Ishikawa (cell line): ENCODE results near the gene EFNA2.
A peak's percentile ranks its signal among the peaks of the same experiment; 100 is the strongest.

ENCODE experiments used
- CEBPB ChIP-seq: IDR thresholded peaks from 2 replicates; pipeline ENCODE4 v1.6.1; 2012
- CREB1 ChIP-seq: IDR thresholded peaks from 2 replicates; pipeline ENCODE4 v1.6.1; 2012; ENCODE audit warnings: low read depth
- EGR1 ChIP-seq: IDR thresholded peaks from 2 replicates; pipeline ENCODE4 v1.6.1; 2012
- EP300 ChIP-seq: IDR thresholded peaks from 2 replicates; pipeline ENCODE4 v1.6.1; 2012; ENCODE audit warnings: borderline replicate concordance
- FOXM1 ChIP-seq: IDR thresholded peaks from 2 replicates; pipeline ENCODE4 v1.6.1; 2012; ENCODE audit warnings: low read depth, borderline replicate concordance
- NFIC ChIP-seq: IDR thresholded peaks from 2 replicates; pipeline ENCODE4 v1.6.1; 2012
- RAD21 ChIP-seq: IDR thresholded peaks from 2 replicates; pipeline ENCODE4 v1.6.1; 2012; ENCODE audit warnings: low read depth
- REST ChIP-seq: IDR thresholded peaks from 2 replicates; pipeline ENCODE4 v1.6.1; 2012; ENCODE audit warnings: low read depth, mild to moderate bottlenecking
- TAF1 ChIP-seq: IDR thresholded peaks from 2 replicates; pipeline ENCODE4 v1.6.1; 2012; ENCODE audit warnings: low read depth, mild to moderate bottlenecking
- TCF12 ChIP-seq: IDR thresholded peaks from 2 replicates; pipeline ENCODE4 v1.6.1; 2012; ENCODE audit warnings: low read depth
- TEAD4 ChIP-seq: IDR thresholded peaks from 2 replicates; pipeline ENCODE4 v1.6.1; 2012
- USF1 ChIP-seq: IDR thresholded peaks from 2 replicates; pipeline ENCODE4 v1.6.1; 2012
- YY1 ChIP-seq: IDR thresholded peaks from 2 replicates; pipeline ENCODE4 v1.6.1; 2012; ENCODE audit warnings: low read depth
- ZBTB7A ChIP-seq: IDR thresholded peaks from 2 replicates; pipeline ENCODE4 v1.6.1; 2012; ENCODE audit warnings: low read depth
- TF ChIP-seq, protein P1 (sequence below): IDR thresholded peaks from 2 replicates; pipeline ENCODE4 v1.6.1; 2012

The EFNA2 gene

DNA sequence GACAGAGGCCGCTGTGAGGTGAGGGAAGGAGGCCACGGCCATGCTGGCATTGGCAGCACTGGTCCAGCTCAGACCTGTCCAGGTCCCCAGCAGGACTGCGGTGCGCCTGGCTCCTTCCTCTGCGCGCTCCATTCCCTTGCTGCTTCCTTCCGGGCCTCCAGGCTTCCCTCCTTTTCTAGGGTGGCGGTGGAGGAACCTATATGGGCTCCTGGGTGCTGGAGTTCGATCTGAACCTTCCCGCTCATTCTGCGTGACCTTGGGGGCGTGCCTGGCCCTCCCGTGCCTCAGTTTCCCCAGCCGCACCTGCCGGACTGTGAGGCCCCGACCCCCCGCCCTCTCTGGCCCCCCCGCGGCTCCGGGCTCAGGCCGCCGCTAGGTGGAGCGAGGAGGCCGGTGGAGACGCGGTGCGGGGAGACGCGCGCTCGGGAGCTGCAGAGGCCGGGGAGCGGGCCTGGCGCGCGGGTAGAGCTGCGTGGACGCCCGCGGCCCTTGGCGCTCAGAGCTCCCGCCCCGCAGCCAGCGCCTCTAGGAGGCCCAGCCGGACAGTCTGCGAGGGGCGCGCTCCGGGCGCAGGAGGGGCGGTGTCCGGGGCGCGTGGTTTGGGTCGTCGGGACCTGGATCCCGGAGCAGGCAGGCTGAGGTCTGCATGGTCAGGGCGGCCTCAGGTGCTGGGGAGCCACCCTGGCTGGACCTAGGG is 29.9 kb downstream of the EFNA2 start:
- 0 out of 2 replicates have a peak, but pooled peaks have one; percentile 46 for TF ChIP-seq ZBTB7A
- TF ChIP-seq TEAD4: no peak
- peak; percentile 72 for TF ChIP-seq RAD21

DNA sequence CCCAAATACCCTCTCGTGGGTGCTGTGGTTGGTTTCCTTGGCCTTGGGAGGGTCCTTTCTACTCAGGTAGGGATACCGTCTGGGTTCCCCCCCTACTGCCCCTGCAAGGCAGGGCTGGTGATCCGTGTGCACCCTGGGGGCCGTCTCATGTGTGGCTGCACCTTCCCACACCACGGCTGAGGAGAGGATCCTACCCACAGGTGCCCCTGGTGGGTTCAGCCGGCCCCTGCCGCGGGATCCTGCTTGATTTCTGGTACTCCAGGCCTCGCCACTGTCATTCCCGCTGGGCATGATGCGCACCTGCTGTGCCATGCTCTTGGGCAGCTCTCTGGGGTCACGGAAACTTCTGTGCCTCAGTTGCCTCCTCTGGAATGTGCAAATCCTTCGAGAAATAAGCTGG is 30.8 kb downstream of the EFNA2 start:
- TF ChIP-seq TCF12: no peak
- TF ChIP-seq CREB1: no peak
- TF ChIP-seq TAF1: no peak
- TF ChIP-seq, protein P1, sequence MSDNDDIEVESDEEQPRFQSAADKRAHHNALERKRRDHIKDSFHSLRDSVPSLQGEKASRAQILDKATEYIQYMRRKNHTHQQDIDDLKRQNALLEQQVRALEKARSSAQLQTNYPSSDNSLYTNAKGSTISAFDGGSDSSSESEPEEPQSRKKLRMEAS: no peak
- TF ChIP-seq RAD21: no peak
- no peak for TF ChIP-seq EGR1
- TF ChIP-seq EP300: no peak
- no peak for TF ChIP-seq TEAD4
- TF ChIP-seq YY1: no peak
- TF ChIP-seq NFIC: no peak
- no peak for TF ChIP-seq REST
- TF ChIP-seq ZBTB7A: no peak

DNA sequence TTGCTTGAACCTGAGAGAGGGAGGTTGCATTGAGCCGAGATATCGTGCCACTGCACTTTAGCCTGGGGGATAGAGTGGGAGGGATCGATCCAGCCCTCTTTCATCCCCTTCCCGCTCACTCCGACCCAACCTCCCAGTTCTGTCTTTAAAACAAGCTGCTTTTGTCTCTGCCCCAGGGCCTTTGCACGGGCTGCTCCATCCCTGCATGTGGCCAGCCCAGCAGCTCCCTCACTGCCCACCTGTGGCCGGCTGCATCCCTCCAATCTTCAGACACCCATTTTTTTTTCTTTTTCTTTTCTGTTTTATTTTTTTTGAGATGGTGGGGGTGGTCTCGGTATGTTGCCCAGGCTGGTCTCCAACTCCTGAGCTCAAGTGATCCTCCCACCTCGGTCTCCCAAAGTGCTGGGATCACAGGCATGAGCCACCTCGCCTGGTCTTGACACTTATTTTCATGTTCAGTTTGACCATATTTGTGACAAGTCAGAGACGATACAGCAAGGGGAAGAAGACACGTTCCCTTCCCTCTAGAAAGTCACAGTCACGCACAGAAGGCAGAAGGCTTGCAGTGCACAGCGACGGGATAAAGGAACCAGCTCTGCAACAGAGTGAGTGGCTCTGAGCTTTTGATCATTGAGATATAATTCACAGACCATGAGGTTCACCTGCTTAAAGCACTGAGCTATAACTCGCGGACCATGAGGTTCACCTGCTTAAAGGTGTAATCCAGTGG is 31.8 kb downstream of the EFNA2 start:
- TF ChIP-seq EGR1: no peak
- TF ChIP-seq NFIC: no peak

DNA sequence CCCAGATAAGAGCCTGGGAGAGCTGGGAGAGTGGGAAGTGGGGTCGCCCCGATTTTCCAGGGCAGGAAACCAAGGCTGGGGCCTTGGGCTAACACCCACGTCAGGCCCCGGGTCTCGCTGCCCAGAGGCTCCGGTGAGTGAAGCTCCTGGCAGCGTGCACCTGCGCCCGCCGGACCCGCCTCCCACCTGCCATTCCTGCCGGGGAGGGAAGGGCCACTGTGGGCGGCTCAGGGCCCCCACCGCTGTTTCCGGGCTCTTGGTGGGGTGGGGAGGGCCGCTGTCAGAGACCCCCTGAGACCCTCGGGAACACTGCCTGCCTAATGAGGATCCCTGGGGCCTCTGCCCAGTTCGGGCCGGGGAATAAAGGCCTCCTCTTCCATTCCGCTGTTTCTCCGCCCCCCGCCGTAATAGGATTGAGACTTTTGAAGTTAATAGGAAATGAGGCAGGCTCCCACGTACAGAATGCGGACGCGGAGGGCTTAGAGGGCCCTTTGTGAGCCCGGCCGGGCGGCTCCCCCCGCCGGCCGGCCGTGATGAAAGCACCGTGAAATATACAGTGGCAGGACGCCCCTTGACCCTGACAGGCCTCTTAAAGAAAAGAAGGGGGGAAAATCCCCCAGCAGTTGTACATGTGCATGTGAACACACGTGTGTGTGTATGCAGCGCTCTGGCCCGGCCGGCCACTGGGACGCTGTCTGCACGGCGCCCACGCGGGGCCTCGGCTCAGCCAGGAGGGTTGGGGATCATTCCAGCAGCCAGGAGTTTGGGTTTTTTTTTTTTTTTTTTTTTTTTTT is 33.2 kb downstream of the EFNA2 start:
- no peak for TF ChIP-seq TCF12

GRCh38 chr19:1321539-1321938 is 35.9 kb downstream of the EFNA2 start:
- TF ChIP-seq, protein P1: no peak
- TF ChIP-seq FOXM1 (no peak), CREB1 (no peak), USF1 (no peak), REST (no peak)

- no peak for TF ChIP-seq EGR1
- TF ChIP-seq, protein P1: no peak
- no peak for TF ChIP-seq REST
- TF ChIP-seq CREB1: no peak
- no peak for TF ChIP-seq CEBPB
- no peak for TF ChIP-seq TEAD4
- TF ChIP-seq RAD21: no peak
- TF ChIP-seq FOXM1: no peak
- TF ChIP-seq TCF12: no peak
- TF ChIP-seq NFIC: no peak
- no peak for TF ChIP-seq ZBTB7A
- no peak for TF ChIP-seq TAF1
- no peak for TF ChIP-seq EP300
- TF ChIP-seq USF1: no peak
- no peak for TF ChIP-seq YY1
Observed at GRCh38 chr19:1322198-1322981, 36.7 kb downstream of the EFNA2 start.
